COLO829 (cell line): ENCODE data around the gene MDM2.
A peak's percentile ranks its signal among the peaks of the same experiment; 100 is the strongest.

ENCODE experiments used
- DNase-seq: peaks from one replicate; pipeline ENCODE4 v3.0.0; 2012; ENCODE audit warnings: low spot score

MDM2 gene

GRCh38 chr12:68807576-68808387 lies at the start of gene MDM2:
TSS of gene MDM2 (plus strand) at chr12:68808177. CDS start at chr12:68808478, 301 bp downstream.
- peak; percentile 88 for DNase-seq

- no peak for DNase-seq
These were observed 48.1 kb upstream of the MDM2 start for GRCh38 chr12:68759852-68760251.

GRCh38 chr12:68760806-68761441 lies 47.1 kb upstream of the MDM2 start:
- DNase-seq = no peak

GRCh38 chr12:68761442-68761812 lies 46.5 kb upstream of the MDM2 start:
- no peak for DNase-seq

GRCh38 chr12:68761901-68762630 lies 45.9 kb upstream of the MDM2 start:
- no peak for DNase-seq

GRCh38 chr12:68762691-68763090 lies 45.3 kb upstream of the MDM2 start:
- DNase-seq = no peak

GRCh38 chr12:68765696-68766095 lies 42.3 kb upstream of the MDM2 start:
- no peak for DNase-seq

- DNase-seq = no peak
These were observed 41.3 kb upstream of the MDM2 start for GRCh38 chr12:68766646-68767045.

GRCh38 chr12:68767191-68767590 lies 40.8 kb upstream of the MDM2 start:
- no peak for DNase-seq

- no peak for DNase-seq
These were observed 39.5 kb upstream of the MDM2 start for GRCh38 chr12:68768431-68768939.

- no peak for DNase-seq
These were observed 38.0 kb upstream of the MDM2 start for GRCh38 chr12:68769941-68770340.

- no peak for DNase-seq
These were observed 36.6 kb upstream of the MDM2 start for GRCh38 chr12:68771223-68771925.

- no peak for DNase-seq
These were observed 35.3 kb upstream of the MDM2 start for GRCh38 chr12:68772714-68773113.

GRCh38 chr12:68773582-68773981 lies 34.4 kb upstream of the MDM2 start:
- DNase-seq = no peak

GRCh38 chr12:68775121-68775630 lies 32.8 kb upstream of the MDM2 start:
- no peak for DNase-seq

GRCh38 chr12:68776976-68777610 lies 30.9 kb upstream of the MDM2 start:
- no peak for DNase-seq

- DNase-seq = no peak
These were observed 28.7 kb upstream of the MDM2 start for GRCh38 chr12:68779280-68779679.

GRCh38 chr12:68780731-68781130 lies 27.2 kb upstream of the MDM2 start:
- DNase-seq = peak; percentile 88

- no peak for DNase-seq
These were observed 26.2 kb upstream of the MDM2 start for GRCh38 chr12:68781728-68782127.

GRCh38 chr12:68784015-68784414 lies 24.0 kb upstream of the MDM2 start:
- DNase-seq = no peak

GRCh38 chr12:68785358-68785757 lies 22.6 kb upstream of the MDM2 start:
- peak; percentile 30 for DNase-seq
